Neural cell (in vitro differentiated cells): ENCODE measurements around the gene NLRP6. TPM values are rescaled to one million over a fixed set of nuclear protein-coding genes. Genes with fewer than 3 reads are reported as not detected.

ENCODE experiments used
- H2AFZ ChIP-seq: fragments of 200-600, 300-800 bp; sonication (generic), shearing (Covaris generic); 2 replicates; pipeline ENCODE4 v1.6.0; 2014; ENCODE audit warnings: low read depth, mild to moderate bottlenecking, antibody characterized with exemption, low read length, moderate library complexity
- H3F3A ChIP-seq: fragments of 200-600 bp; shearing (Covaris generic); 2 replicates; pipeline ENCODE4 v1.6.1; 2016; ENCODE audit warnings: mild to moderate bottlenecking, moderate library complexity, mixed read lengths, antibody characterized with exemption, low read length; ENCODE audit not compliant: insufficient read depth, poor library complexity, severe bottlenecking
- H3K27ac ChIP-seq: fragments of 200-600, 300-800 bp; sonication (generic), shearing (Covaris generic); 2 replicates; pipeline ENCODE4 v1.5.1; 2014; ENCODE audit warnings: mild to moderate bottlenecking, low read length, moderate library complexity
- H3K27me3 ChIP-seq: fragments of 300-800, 200-600 bp; sonication (generic), shearing (Covaris generic); 2 replicates; pipeline ENCODE4 v1.6.0; 2014; ENCODE audit warnings: mild to moderate bottlenecking, low read depth, low read length, moderate library complexity; ENCODE audit not compliant: insufficient read depth
- H3K36me3 ChIP-seq: fragments of 300-800, 200-600 bp; sonication (generic), shearing (Covaris generic); 2 replicates; pipeline ENCODE4 v1.5.1; 2014; ENCODE audit warnings: mild to moderate bottlenecking, antibody characterized with exemption, low read length, moderate library complexity; ENCODE audit not compliant: insufficient read depth
- H3K4me2 ChIP-seq: fragments of 300-800, 200-600 bp; sonication (generic), shearing (Covaris generic); 2 replicates; pipeline ENCODE4 v1.6.0; 2014; ENCODE audit warnings: mild to moderate bottlenecking, low read length
- H3K4me3 ChIP-seq: fragments of 300-800, 200-600 bp; sonication (generic), shearing (Covaris generic); 2 replicates; pipeline ENCODE4 v1.5.1; 2014; ENCODE audit warnings: mild to moderate bottlenecking, low read length, moderate library complexity
- H3K79me2 ChIP-seq: fragments of 200-600 bp; shearing (Covaris generic); replicated peaks from 2 replicates; pipeline ENCODE4 v1.6.0; 2014; ENCODE audit warnings: mild to moderate bottlenecking, low read length, moderate library complexity; ENCODE audit not compliant: insufficient read depth
- H3K9ac ChIP-seq: fragments of 300-800, 200-600 bp; sonication (generic), shearing (Covaris generic); 2 replicates; pipeline ENCODE4 v1.6.1; 2016; ENCODE audit warnings: mild to moderate bottlenecking, low read length, mixed read lengths
- H3K9me2 ChIP-seq: fragments of 200-600 bp; shearing (Covaris generic); 2 replicates; pipeline ENCODE4 v1.6.1; 2016; ENCODE audit warnings: mild to moderate bottlenecking, low read length, mixed read lengths; ENCODE audit not compliant: insufficient read depth
- H3K9me3 ChIP-seq: fragments of 200-600, 300-800 bp; sonication (generic), shearing (Covaris generic); 2 replicates; pipeline ENCODE4 v1.6.1; 2016; ENCODE audit warnings: mild to moderate bottlenecking, mixed run types, low read length, moderate library complexity, mixed read lengths
- H4K20me1 ChIP-seq: fragments of 200-600 bp; shearing (Covaris generic); 2 replicates; pipeline ENCODE4 v1.6.1; 2016; ENCODE audit warnings: mild to moderate bottlenecking, mixed run types; ENCODE audit not compliant: insufficient read depth
- EP300 ChIP-seq: fragments of 450-650 bp; conservative IDR thresholded peaks from 2 replicates; pipeline ENCODE4 v1.6.1; 2014; ENCODE audit warnings: antibody characterized with exemption, mild to moderate bottlenecking, moderate library complexity; ENCODE audit not compliant: poor library complexity, severe bottlenecking
- EZH2 ChIP-seq: fragments of 200-600, 300-800 bp; shearing (Covaris generic), sonication (generic); IDR thresholded peaks from 2 replicates; pipeline ENCODE4 v1.6.1; 2014; ENCODE audit warnings: antibody characterized with exemption, low read length, borderline replicate concordance, mild to moderate bottlenecking; ENCODE audit not compliant: insufficient read depth, poor library complexity, severe bottlenecking
- MXI1 ChIP-seq: fragments of 450-650 bp; conservative IDR thresholded peaks from 2 replicates; pipeline ENCODE4 v1.6.1; 2014; ENCODE audit warnings: antibody characterized with exemption, mild to moderate bottlenecking; ENCODE audit not compliant: poor library complexity, severe bottlenecking
- POLR2AphosphoS5 ChIP-seq: IDR thresholded peaks from 2 replicates; pipeline ENCODE4 v1.6.1; 2012
- RAD21 ChIP-seq: fragments of 450-650 bp; conservative IDR thresholded peaks from 2 replicates; pipeline ENCODE4 v1.6.1; 2014; ENCODE audit warnings: antibody characterized with exemption, mild to moderate bottlenecking, moderate library complexity
- SMC3 ChIP-seq: fragments of 450-650 bp; conservative IDR thresholded peaks from 2 replicates; pipeline ENCODE4 v1.6.1; 2014; ENCODE audit warnings: antibody characterized with exemption, mild to moderate bottlenecking, moderate library complexity; ENCODE audit not compliant: poor library complexity
- TAF1 ChIP-seq: IDR thresholded peaks from 2 replicates; pipeline ENCODE4 v1.6.1; 2012; ENCODE audit warnings: low read depth
- polyA plus RNA-seq: library from polyadenylated mRNA; depleted of rRNA; stranded (reverse); fragments of >200 nt; gene quantifications from 2 replicates; pipeline ENCODE4 v1.2.3, GENCODE V29; 2014
- TF ChIP-seq, protein P1 (sequence below): fragments of 450-650 bp; IDR thresholded peaks from 2 replicates; pipeline ENCODE4 v1.5.1; 2014; ENCODE audit warnings: antibody characterized with exemption, mild to moderate bottlenecking, moderate library complexity; ENCODE audit not compliant: poor library complexity, severe bottlenecking
- TF ChIP-seq, protein P2 (sequence below): IDR thresholded peaks from 2 replicates; pipeline ENCODE4 v1.6.1; 2012; ENCODE audit warnings: borderline replicate concordance

NLRP6 gene
- polyA plus RNA-seq, 1 donor from 2014 or later = not detected

DNA sequence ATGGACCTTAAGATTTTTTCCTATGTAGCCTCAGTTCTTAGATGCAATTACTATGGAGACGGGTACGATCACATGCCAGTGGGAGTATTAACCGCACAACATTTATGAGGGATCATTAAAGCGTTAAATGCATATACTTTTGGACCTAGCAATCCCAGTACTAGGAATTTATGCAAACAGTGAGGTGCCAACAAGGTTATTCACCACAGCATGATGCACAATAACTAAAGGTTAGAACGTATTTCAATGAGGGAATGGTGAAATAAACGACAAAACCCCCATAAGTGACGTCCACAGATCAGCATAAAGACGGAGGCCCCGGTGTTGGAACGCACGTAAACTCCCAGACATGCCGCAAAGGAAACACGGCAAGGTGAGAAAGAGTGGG lies 42.6 kb upstream of the NLRP6 start:
- H3F3A ChIP-seq = no peaks in the 10 kb centered on the region
- peak overlapping the region; percentile 100 for H3K4me2 ChIP-seq
- no peaks in the 10 kb centered on the region for H4K20me1 ChIP-seq
- H3K79me2 ChIP-seq = peaks cover 27% of the 10 kb centered on the region
- peak; percentile 31 for TF ChIP-seq RAD21
- peak; percentile 46 for TF ChIP-seq SMC3
- TF ChIP-seq, protein P1, sequence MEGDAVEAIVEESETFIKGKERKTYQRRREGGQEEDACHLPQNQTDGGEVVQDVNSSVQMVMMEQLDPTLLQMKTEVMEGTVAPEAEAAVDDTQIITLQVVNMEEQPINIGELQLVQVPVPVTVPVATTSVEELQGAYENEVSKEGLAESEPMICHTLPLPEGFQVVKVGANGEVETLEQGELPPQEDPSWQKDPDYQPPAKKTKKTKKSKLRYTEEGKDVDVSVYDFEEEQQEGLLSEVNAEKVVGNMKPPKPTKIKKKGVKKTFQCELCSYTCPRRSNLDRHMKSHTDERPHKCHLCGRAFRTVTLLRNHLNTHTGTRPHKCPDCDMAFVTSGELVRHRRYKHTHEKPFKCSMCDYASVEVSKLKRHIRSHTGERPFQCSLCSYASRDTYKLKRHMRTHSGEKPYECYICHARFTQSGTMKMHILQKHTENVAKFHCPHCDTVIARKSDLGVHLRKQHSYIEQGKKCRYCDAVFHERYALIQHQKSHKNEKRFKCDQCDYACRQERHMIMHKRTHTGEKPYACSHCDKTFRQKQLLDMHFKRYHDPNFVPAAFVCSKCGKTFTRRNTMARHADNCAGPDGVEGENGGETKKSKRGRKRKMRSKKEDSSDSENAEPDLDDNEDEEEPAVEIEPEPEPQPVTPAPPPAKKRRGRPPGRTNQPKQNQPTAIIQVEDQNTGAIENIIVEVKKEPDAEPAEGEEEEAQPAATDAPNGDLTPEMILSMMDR = no peak
- no peaks in the 10 kb centered on the region for H3K27me3 ChIP-seq
- H3K9me3 ChIP-seq = no peaks in the 10 kb centered on the region
- H3K4me3 ChIP-seq = peak overlapping the region; percentile 94
- no peaks in the 10 kb centered on the region for H3K9me2 ChIP-seq
- peak overlapping the region; percentile 69 for H2AFZ ChIP-seq
- no peaks in the 10 kb centered on the region for H3K36me3 ChIP-seq
- peak overlapping the region; percentile 87 for H3K9ac ChIP-seq
- H3K27ac ChIP-seq = peak overlapping the region; percentile 83

DNA sequence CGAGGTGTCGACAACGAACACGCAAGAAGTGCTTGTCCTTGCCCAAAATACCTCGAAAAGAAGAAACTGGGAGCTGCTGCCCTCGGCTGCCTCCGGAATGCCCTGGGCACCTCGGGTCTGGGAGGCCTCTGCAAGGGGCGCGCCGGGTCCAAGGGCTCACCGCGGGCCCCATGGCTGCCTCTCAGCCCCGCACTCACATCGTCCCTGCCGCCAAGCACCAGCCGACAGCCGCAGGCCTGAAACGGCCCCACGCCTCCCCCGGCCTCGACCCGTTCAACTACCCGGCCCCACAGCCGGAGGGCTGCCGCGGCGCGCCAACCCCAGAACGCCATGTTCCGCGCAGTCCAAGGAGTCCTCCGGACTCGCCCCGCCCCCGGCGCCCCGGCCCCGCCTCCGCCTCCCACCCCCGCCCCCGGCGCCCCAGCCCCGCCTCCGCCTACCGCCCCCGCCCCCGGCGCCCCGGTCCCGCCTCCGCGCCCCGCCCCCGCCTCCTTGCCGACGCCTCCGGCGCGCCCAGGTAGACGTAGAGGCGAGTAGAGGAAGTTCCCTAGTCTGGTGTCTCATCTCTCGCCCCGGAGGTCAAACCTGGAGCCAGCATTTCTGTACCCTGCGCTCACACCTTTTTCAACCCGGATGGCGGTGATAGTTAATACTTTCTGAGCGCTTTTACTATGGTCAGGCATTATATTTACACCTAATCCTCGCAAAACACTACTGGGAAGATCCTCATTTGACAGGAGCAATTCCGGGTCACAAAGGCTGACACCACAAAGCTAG lies 42.0 kb upstream of the NLRP6 start, which contains the start of gene SIRT3:
Gene SIRT3, minus strand, starts transcription at position 346 of the 777 bp plus-strand sequence. Its CDS starts 14 bp downstream, at position 332.
- H3K79me2 ChIP-seq = peaks cover 27% of the 10 kb centered on the region
- peak within 1 kb of the TSS; percentile 94 for H3K4me3 ChIP-seq
- peak within 1 kb of the TSS; percentile 100 for H3K4me2 ChIP-seq
- no peaks in the 10 kb centered on the region for H3K9me3 ChIP-seq
- H3K9me2 ChIP-seq = no peaks in the 10 kb centered on the region
- H3K27ac ChIP-seq = peak within 1 kb of the TSS; percentile 88
- no peaks in the 10 kb centered on the region for H3K27me3 ChIP-seq
- TF ChIP-seq, protein P2, sequence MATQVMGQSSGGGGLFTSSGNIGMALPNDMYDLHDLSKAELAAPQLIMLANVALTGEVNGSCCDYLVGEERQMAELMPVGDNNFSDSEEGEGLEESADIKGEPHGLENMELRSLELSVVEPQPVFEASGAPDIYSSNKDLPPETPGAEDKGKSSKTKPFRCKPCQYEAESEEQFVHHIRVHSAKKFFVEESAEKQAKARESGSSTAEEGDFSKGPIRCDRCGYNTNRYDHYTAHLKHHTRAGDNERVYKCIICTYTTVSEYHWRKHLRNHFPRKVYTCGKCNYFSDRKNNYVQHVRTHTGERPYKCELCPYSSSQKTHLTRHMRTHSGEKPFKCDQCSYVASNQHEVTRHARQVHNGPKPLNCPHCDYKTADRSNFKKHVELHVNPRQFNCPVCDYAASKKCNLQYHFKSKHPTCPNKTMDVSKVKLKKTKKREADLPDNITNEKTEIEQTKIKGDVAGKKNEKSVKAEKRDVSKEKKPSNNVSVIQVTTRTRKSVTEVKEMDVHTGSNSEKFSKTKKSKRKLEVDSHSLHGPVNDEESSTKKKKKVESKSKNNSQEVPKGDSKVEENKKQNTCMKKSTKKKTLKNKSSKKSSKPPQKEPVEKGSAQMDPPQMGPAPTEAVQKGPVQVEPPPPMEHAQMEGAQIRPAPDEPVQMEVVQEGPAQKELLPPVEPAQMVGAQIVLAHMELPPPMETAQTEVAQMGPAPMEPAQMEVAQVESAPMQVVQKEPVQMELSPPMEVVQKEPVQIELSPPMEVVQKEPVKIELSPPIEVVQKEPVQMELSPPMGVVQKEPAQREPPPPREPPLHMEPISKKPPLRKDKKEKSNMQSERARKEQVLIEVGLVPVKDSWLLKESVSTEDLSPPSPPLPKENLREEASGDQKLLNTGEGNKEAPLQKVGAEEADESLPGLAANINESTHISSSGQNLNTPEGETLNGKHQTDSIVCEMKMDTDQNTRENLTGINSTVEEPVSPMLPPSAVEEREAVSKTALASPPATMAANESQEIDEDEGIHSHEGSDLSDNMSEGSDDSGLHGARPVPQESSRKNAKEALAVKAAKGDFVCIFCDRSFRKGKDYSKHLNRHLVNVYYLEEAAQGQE = no peak
- peak; percentile 78 for TF ChIP-seq MXI1
- TF ChIP-seq, protein P1 = peak; percentile 57
- TF ChIP-seq RAD21 = no peak
- peak; percentile 74 for TF ChIP-seq POLR2AphosphoS5
- no peak for TF ChIP-seq EP300
- TF ChIP-seq SMC3 = peak; percentile 3
- peak; percentile 75 for TF ChIP-seq TAF1
- no peak for TF ChIP-seq EZH2
- H3K36me3 ChIP-seq = no peaks in the 10 kb centered on the region
- peak within 1 kb of the TSS; percentile 78 for H2AFZ ChIP-seq
- peak within 1 kb of the TSS; percentile 93 for H3K9ac ChIP-seq
- no peaks in the 10 kb centered on the region for H4K20me1 ChIP-seq
- H3F3A ChIP-seq = no peaks in the 10 kb centered on the region
